Astrocyte (in vitro differentiated cells and primary cell): ENCODE measurements around the gene KCNQ4. TPM values are rescaled to one million over a fixed set of nuclear protein-coding genes. Genes with fewer than 3 reads are reported as not detected.

ENCODE experiments used
- DNase-seq: peaks from one replicate; pipeline ENCODE4 v3.0.0-alpha.2; 2010; ENCODE audit warnings: low read depth
- FAIRE-seq: peaks from 2 replicates; lab custom pipeline; 2011; peaks lifted over from hg19 to GRCh38; lab: Jason Lieb, UNC
- H2AFZ ChIP-seq: 2 replicates; pipeline ENCODE4 v1.6.0; 2012; ENCODE audit warnings: low read depth, low read length, inconsistent platforms
- H3K27ac ChIP-seq: 2 replicates; pipeline ENCODE4 v1.5.1; 2011; ENCODE audit warnings: low read depth, low read length, inconsistent platforms
- H3K27me3 ChIP-seq: 2 replicates; pipeline ENCODE4 v1.6.0; 2011; ENCODE audit warnings: low read length, inconsistent platforms; ENCODE audit not compliant: insufficient read depth
- H3K36me3 ChIP-seq: 2 replicates; pipeline ENCODE4 v1.5.1; 2011; ENCODE audit warnings: low read length, inconsistent platforms; ENCODE audit not compliant: insufficient read depth
- H3K4me1 ChIP-seq: 2 replicates; pipeline ENCODE4 v1.5.1; 2011; ENCODE audit warnings: low read length, inconsistent platforms; ENCODE audit not compliant: insufficient read depth
- H3K4me2 ChIP-seq: 2 replicates; pipeline ENCODE4 v1.6.0; 2012; ENCODE audit warnings: low read length, inconsistent platforms
- H3K4me3 ChIP-seq: 2 replicates; pipeline ENCODE4 v1.5.1; 2011; ENCODE audit warnings: low read depth, mild to moderate bottlenecking, low read length, inconsistent platforms; ENCODE audit not compliant: insufficient read depth
- H3K79me2 ChIP-seq: 2 replicates; pipeline ENCODE4 v1.6.0; 2012; ENCODE audit warnings: mild to moderate bottlenecking, low read length, inconsistent platforms; ENCODE audit not compliant: insufficient read depth
- H3K9ac ChIP-seq: 2 replicates; pipeline ENCODE4 v1.6.0; 2012; ENCODE audit warnings: mild to moderate bottlenecking, low read length, inconsistent platforms
- H3K9me3 ChIP-seq: 2 replicates; pipeline ENCODE4 v1.5.1; 2012; ENCODE audit warnings: low read depth, mild to moderate bottlenecking, low read length, inconsistent platforms; ENCODE audit not compliant: insufficient read depth
- H4K20me1 ChIP-seq: 2 replicates; pipeline ENCODE4 v1.6.0; 2012; ENCODE audit warnings: low read length, inconsistent platforms; ENCODE audit not compliant: insufficient read depth
- H3K27ac Mint-ChIP-seq: one replicate; pipeline ENCODE4 v1.8.0; 2021; ENCODE audit warnings: mild to moderate bottlenecking, mixed read lengths; ENCODE audit not compliant: unreplicated experiment
- H3K27me3 Mint-ChIP-seq: one replicate; pipeline ENCODE4 v1.8.0; 2021; ENCODE audit warnings: low read depth, mixed read lengths; ENCODE audit not compliant: unreplicated experiment
- H3K36me3 Mint-ChIP-seq: one replicate; pipeline ENCODE4 v1.8.0; 2021; ENCODE audit warnings: low read depth, mixed read lengths; ENCODE audit not compliant: unreplicated experiment
- H3K4me1 Mint-ChIP-seq: one replicate; pipeline ENCODE4 v1.8.0; 2021; ENCODE audit warnings: low read depth, mixed read lengths; ENCODE audit not compliant: unreplicated experiment
- H3K4me3 Mint-ChIP-seq: one replicate; pipeline ENCODE4 v1.8.0; 2021; ENCODE audit warnings: mild to moderate bottlenecking, moderate library complexity, mixed read lengths; ENCODE audit not compliant: unreplicated experiment
- H3K9me3 Mint-ChIP-seq: one replicate; pipeline ENCODE4 v1.8.0; 2021; ENCODE audit warnings: mild to moderate bottlenecking, mixed read lengths; ENCODE audit not compliant: unreplicated experiment
- EZH2 ChIP-seq: IDR thresholded peaks from 2 replicates; pipeline ENCODE4 v1.6.1; 2012; ENCODE audit warnings: mild to moderate bottlenecking, low read length, inconsistent platforms; ENCODE audit not compliant: insufficient read depth
- total RNA-seq: library from RNA; stranded (reverse); gene quantifications from 2 replicates; pipeline ENCODE4 v1.2.1, GENCODE V29; 2021
- TF ChIP-seq, protein P1 (sequence below): IDR thresholded peaks from 2 replicates; pipeline ENCODE4 v1.5.1; 2011; ENCODE audit warnings: low read depth, mild to moderate bottlenecking, inconsistent platforms, low read length, moderate library complexity; ENCODE audit not compliant: insufficient read depth

The KCNQ4 gene
- total RNA-seq, 1 donor from 2014 or later: 0.89 TPM

DNA sequence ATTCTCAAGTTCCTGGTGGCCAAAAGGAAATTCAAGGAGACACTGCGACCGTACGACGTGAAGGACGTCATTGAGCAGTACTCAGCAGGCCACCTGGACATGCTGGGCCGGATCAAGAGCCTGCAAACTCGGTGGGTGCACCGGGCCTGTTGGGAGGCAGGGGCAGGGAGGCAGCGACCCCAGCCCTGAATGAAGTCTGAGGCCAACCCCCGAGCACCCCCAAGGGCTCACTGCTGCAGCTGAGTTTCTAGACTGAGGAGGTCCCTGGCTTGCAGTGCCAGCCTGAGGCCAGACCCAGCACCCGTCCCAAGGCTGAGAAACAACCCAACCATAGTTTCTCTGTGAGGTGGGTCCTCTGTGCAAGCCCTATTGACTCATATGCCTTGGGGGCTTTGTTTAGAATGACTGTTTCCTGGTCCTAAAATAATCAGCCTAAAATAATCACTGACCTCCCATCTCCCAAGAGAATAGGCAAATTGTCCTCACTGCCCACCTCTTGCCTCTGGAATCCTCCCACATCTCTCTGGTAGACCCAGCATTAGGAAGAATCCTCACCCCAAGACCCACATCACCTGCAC, 51.5 kb downstream of the KCNQ4 start:
- no peaks in the 10 kb centered on the region for H3K9me3 Mint-ChIP-seq
- H3K9me3 ChIP-seq: no peaks in the 10 kb centered on the region
- H3K79me2 ChIP-seq: no peaks in the 10 kb centered on the region
- no peak overlapping the region for H3K9ac ChIP-seq
- no peaks in the 10 kb centered on the region for H3K4me1 Mint-ChIP-seq
- DNase-seq (no peak), FAIRE-seq (no peak)
- H3K36me3 ChIP-seq: no peaks in the 10 kb centered on the region
- H3K4me2 ChIP-seq: no peak overlapping the region
- H3K4me3 Mint-ChIP-seq: no peak overlapping the region
- no peak overlapping the region for H3K4me3 ChIP-seq
- H2AFZ ChIP-seq: no peak overlapping the region
- H3K36me3 Mint-ChIP-seq: no peaks in the 10 kb centered on the region
- H3K27ac Mint-ChIP-seq: no peak overlapping the region
- no peak overlapping the region for H3K27ac ChIP-seq
- peaks cover 13% of the 10 kb centered on the region for H3K27me3 Mint-ChIP-seq
- TF ChIP-seq EZH2: no peak
- TF ChIP-seq, protein P1, sequence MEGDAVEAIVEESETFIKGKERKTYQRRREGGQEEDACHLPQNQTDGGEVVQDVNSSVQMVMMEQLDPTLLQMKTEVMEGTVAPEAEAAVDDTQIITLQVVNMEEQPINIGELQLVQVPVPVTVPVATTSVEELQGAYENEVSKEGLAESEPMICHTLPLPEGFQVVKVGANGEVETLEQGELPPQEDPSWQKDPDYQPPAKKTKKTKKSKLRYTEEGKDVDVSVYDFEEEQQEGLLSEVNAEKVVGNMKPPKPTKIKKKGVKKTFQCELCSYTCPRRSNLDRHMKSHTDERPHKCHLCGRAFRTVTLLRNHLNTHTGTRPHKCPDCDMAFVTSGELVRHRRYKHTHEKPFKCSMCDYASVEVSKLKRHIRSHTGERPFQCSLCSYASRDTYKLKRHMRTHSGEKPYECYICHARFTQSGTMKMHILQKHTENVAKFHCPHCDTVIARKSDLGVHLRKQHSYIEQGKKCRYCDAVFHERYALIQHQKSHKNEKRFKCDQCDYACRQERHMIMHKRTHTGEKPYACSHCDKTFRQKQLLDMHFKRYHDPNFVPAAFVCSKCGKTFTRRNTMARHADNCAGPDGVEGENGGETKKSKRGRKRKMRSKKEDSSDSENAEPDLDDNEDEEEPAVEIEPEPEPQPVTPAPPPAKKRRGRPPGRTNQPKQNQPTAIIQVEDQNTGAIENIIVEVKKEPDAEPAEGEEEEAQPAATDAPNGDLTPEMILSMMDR: no peak
- H3K4me1 ChIP-seq: no peaks in the 10 kb centered on the region
- H4K20me1 ChIP-seq: no peaks in the 10 kb centered on the region
- H3K27me3 ChIP-seq: peaks cover 12% of the 10 kb centered on the region

DNA sequence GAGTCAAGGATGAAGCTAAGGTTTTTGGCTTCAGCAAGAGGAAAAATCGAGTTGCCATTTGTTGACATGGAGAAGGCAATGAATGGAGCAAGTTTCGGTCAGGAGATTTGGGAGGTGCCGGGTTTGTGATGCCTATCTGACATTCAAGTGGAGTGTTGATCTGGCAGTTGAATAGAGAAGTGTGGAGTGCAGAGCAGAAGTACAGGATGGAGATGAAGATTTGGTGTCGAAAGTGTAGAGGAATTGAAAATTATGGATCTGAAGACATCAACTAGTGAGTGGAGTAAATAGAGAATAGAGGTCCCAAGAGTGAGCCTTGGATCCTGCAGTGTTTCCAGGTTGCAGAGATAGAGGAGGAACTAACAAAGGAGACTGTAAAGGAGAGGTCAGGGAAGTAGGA, 52.7 kb downstream of the KCNQ4 start:
- no peak overlapping the region for H3K9ac ChIP-seq
- peaks cover 16% of the 10 kb centered on the region for H3K27me3 ChIP-seq
- no peak overlapping the region for H3K4me2 ChIP-seq
- H4K20me1 ChIP-seq: no peaks in the 10 kb centered on the region
- H3K27me3 Mint-ChIP-seq: peaks cover 8% of the 10 kb centered on the region
- H3K4me3 Mint-ChIP-seq: no peak overlapping the region
- no peaks in the 10 kb centered on the region for H3K4me1 Mint-ChIP-seq
- H3K36me3 ChIP-seq: no peaks in the 10 kb centered on the region
- no peaks in the 10 kb centered on the region for H3K9me3 Mint-ChIP-seq
- no peaks in the 10 kb centered on the region for H3K79me2 ChIP-seq
- no peaks in the 10 kb centered on the region for H3K36me3 Mint-ChIP-seq
- H2AFZ ChIP-seq: no peak overlapping the region
- no peaks in the 10 kb centered on the region for H3K4me1 ChIP-seq
- no peak overlapping the region for H3K27ac Mint-ChIP-seq
- FAIRE-seq (no peak), DNase-seq (no peak)
- TF ChIP-seq, protein P1: no peak
- TF ChIP-seq EZH2: no peak
- H3K27ac ChIP-seq: no peak overlapping the region
- H3K9me3 ChIP-seq: no peaks in the 10 kb centered on the region
- H3K4me3 ChIP-seq: no peak overlapping the region

DNA sequence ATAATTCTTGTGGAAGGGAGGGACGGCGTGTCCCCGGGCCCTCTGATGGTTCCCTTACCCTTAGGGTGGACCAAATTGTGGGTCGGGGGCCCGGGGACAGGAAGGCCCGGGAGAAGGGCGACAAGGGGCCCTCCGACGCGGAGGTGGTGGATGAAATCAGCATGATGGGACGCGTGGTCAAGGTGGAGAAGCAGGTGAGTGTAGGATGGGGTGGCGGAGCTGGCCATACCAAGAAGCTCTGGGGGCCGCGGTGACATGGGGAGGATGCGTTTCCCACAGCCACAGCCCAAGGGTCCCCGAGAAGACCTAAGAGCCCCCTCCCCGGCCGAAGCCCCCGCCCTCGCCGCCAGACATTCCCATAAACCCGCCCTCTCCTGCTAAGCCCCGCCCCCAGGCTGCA, 54.0 kb downstream of the KCNQ4 start:
- Histone ChIP-seq H3K4me2 (no peak overlapping the region), H3K4me1 (no peaks in the 10 kb centered on the region), H4K20me1 (no peaks in the 10 kb centered on the region), H3K27me3 (peaks cover 16% of the 10 kb centered on the region), H3K9me3 (no peaks in the 10 kb centered on the region), H3K4me3 (no peak overlapping the region), H3K9ac (no peak overlapping the region), H3K27ac (no peak overlapping the region), H3K36me3 (no peaks in the 10 kb centered on the region), H3K79me2 (no peaks in the 10 kb centered on the region), H2AFZ (no peak overlapping the region)
- H3K4me1 Mint-ChIP-seq: no peaks in the 10 kb centered on the region
- FAIRE-seq (no peak), DNase-seq (no peak)
- no peaks in the 10 kb centered on the region for H3K27me3 Mint-ChIP-seq
- peaks cover 6% of the 10 kb centered on the region for H3K9me3 Mint-ChIP-seq
- peaks cover 1% of the 10 kb centered on the region for H3K36me3 Mint-ChIP-seq
- H3K27ac Mint-ChIP-seq: no peak overlapping the region
- TF ChIP-seq, protein P1: no peak
- no peak for TF ChIP-seq EZH2
- no peak overlapping the region for H3K4me3 Mint-ChIP-seq
